Bronchial epithelial cell (primary cell): ENCODE measurements around the gene OSBPL8. TPM values are rescaled to one million over a fixed set of nuclear protein-coding genes. Genes with fewer than 3 reads are reported as not detected.

Source experiments
- DNase-seq: peaks from one replicate; pipeline ENCODE4 v3.0.0-alpha.2; 2010; ENCODE audit warnings: low read depth
- FAIRE-seq: peaks from 2 replicates; lab custom pipeline; 2011; peaks lifted over from hg19 to GRCh38; lab: Jason Lieb, UNC
- H3K27me3 ChIP-seq: 2 replicates; pipeline ENCODE4 v1.5.1; 2011; ENCODE audit warnings: low read length; ENCODE audit not compliant: control insufficient read depth, insufficient read depth
- H3K36me3 ChIP-seq: 2 replicates; pipeline ENCODE4 v1.5.1; 2011; ENCODE audit warnings: low read length; ENCODE audit not compliant: control insufficient read depth, insufficient read depth
- H3K4me3 ChIP-seq: 2 replicates; pipeline ENCODE4 v1.5.1; 2011; ENCODE audit warnings: mild to moderate bottlenecking, low read depth, low read length, control low read depth
- CTCF ChIP-seq: IDR thresholded peaks from 2 replicates; pipeline ENCODE4 v1.5.1; 2011; ENCODE audit warnings: mild to moderate bottlenecking, moderate library complexity, low read length, control low read depth, inconsistent platforms; ENCODE audit not compliant: insufficient read depth, severe bottlenecking
- total RNA-seq: library from RNA; depleted of rRNA; stranded (reverse); fragments of >200 nt; gene quantifications from 2 replicates; pipeline ENCODE4 v1.2.1, GENCODE V29; 2014

Gene OSBPL8
- total RNA-seq, 1 donor from 2014 or later = 63.7 TPM

- H3K36me3 ChIP-seq = no peaks in the 10 kb centered on the region
- H3K27me3 ChIP-seq = no peaks in the 10 kb centered on the region
- FAIRE-seq (no peak), DNase-seq (no peak)
- no peak overlapping the region for H3K4me3 ChIP-seq
- TF ChIP-seq CTCF = no peak
These were observed 250.7 kb downstream of the OSBPL8 start for GRCh38 chr12:76308866-76309265.

- no peaks in the 10 kb centered on the region for H3K36me3 ChIP-seq
- no peak for FAIRE-seq
- H3K27me3 ChIP-seq = no peaks in the 10 kb centered on the region
- DNase-seq = no peak
- no peak overlapping the region for H3K4me3 ChIP-seq
- no peak for TF ChIP-seq CTCF
These were observed 252.5 kb downstream of the OSBPL8 start for GRCh38 chr12:76307083-76307482.

- no peak for TF ChIP-seq CTCF
- H3K36me3 ChIP-seq = no peaks in the 10 kb centered on the region
- H3K27me3 ChIP-seq = no peaks in the 10 kb centered on the region
- no peak for FAIRE-seq
- DNase-seq = no peak
- H3K4me3 ChIP-seq = no peak overlapping the region
These were observed 255.5 kb downstream of the OSBPL8 start for GRCh38 chr12:76303989-76304460.

- DNase-seq (no peak), FAIRE-seq (no peak)
- no peak for TF ChIP-seq CTCF
- no peaks in the 10 kb centered on the region for H3K36me3 ChIP-seq
- no peak overlapping the region for H3K4me3 ChIP-seq
- H3K27me3 ChIP-seq = no peaks in the 10 kb centered on the region
These were observed 256.2 kb downstream of the OSBPL8 start for GRCh38 chr12:76303365-76303764.

Other genes starting within 250 kb of the OSBPL8 start
- 5.8 and 8.2 TPM in 2 replicates for gene BBS10, start 211.4 kb downstream of the OSBPL8 start, total RNA-seq
- gene ZDHHC17, start 204.3 kb upstream of the OSBPL8 start, total RNA-seq = 26.1 and 30.7 TPM in 2 replicates